Common myeloid progenitor, CD34-positive (primary cell): ENCODE results near the gene CPLANE1.
"Not testable (repeated sequence)": the region's sequence is repeated elsewhere in the genome, so short reads cannot be mapped to it uniquely, and the experiment has no call there.

ENCODE experiments used
- CTCF ChIA-PET: fragments of 350-600 bp; sonication (Branson Sonifier 250); formaldehyde crosslinking; loops from one replicate; lab custom pipeline; 2021; ENCODE audit warnings: antibody characterized with exemption; lab: Charles Lee
- POLR2A ChIA-PET: fragments of 350-600 bp; sonication (Branson Sonifier 250); formaldehyde crosslinking; loops from one replicate; lab custom pipeline; 2021; ENCODE audit warnings: antibody characterized with exemption; lab: Charles Lee
- DNase-seq, 3 donors: peaks; one replicate each; pipeline versions ENCODE4 v3.0.0 to v3.0.0-alpha.2; 2013
- H3K27ac ChIP-seq, 2 experiments: 1 replicate in 1 of 2; 2 replicates in 1 of 2; pipeline ENCODE4 v1.7.0; 2013; ENCODE audit warnings: inconsistent platforms in 2 of 2, low read length in 2 of 2, mild to moderate bottlenecking in 2 of 2, low read depth in 1 of 2, moderate library complexity in 1 of 2; ENCODE audit not compliant: severe bottlenecking in 2 of 2, insufficient read depth in 1 of 2, poor library complexity in 1 of 2
- H3K27me3 ChIP-seq, 5 experiments: replicated peaks in 2 of 5; 1 replicate in 3 of 5; 2 replicates in 2 of 5; pipeline versions ENCODE4 v1.6.1 to v1.7.0; 2013; ENCODE audit warnings: low read length in 4 of 5, mild to moderate bottlenecking in 2 of 5, moderate library complexity in 2 of 5, inconsistent platforms in 1 of 5; ENCODE audit not compliant: insufficient read depth in 5 of 5, control insufficient read depth in 4 of 5
- H3K36me3 ChIP-seq, 4 experiments: 1 replicate in 2 of 4; 2 replicates in 2 of 4; pipeline versions ENCODE4 v1.6.1 to v1.7.0; 2013; ENCODE audit warnings: low read length in 3 of 4, control low read depth in 1 of 4, mild to moderate bottlenecking in 1 of 4; ENCODE audit not compliant: control insufficient read depth in 4 of 4, insufficient read depth in 4 of 4
- H3K4me1 ChIP-seq, 4 experiments: 1 replicate in 3 of 4; 2 replicates in 1 of 4; pipeline versions ENCODE4 v1.6.1 to v1.7.1; 2013; ENCODE audit warnings: low read length in 3 of 4, mild to moderate bottlenecking in 3 of 4, control low read depth in 1 of 4, inconsistent platforms in 1 of 4, moderate library complexity in 1 of 4; ENCODE audit not compliant: control insufficient read depth in 4 of 4, insufficient read depth in 4 of 4; ENCODE audit errors: control extremely low read depth in 1 of 4
- H3K4me3 ChIP-seq, 7 experiments: 1 replicate in 4 of 7; 2 replicates in 3 of 7; pipeline versions ENCODE4 v1.5.1 to v1.7.0; 2013; ENCODE audit warnings: mild to moderate bottlenecking in 7 of 7, low read length in 6 of 7, moderate library complexity in 6 of 7, inconsistent platforms in 2 of 7, low read depth in 2 of 7, control low read depth in 1 of 7; ENCODE audit not compliant: insufficient read depth in 4 of 7, control insufficient read depth in 1 of 7; ENCODE audit errors: extremely low read depth in 1 of 7
- H3K9me3 ChIP-seq, 5 experiments: 1 replicate in 4 of 5; 2 replicates in 1 of 5; pipeline versions ENCODE4 v1.6.1 to v1.7.1; 2013; ENCODE audit warnings: low read length in 4 of 5, mild to moderate bottlenecking in 2 of 5, inconsistent platforms in 1 of 5, low read depth in 1 of 5, moderate library complexity in 1 of 5; ENCODE audit not compliant: control insufficient read depth in 4 of 5, insufficient read depth in 2 of 5; ENCODE audit errors: control extremely low read depth in 1 of 5
- WGBS: methylation state at CpG from one replicate; pipeline ENCODE4 v1.1.5; 2013; ENCODE audit not compliant: insufficient coverage; 5-methylcytosine and 5-hydroxymethylcytosine counted together

The CPLANE1 gene

DNA sequence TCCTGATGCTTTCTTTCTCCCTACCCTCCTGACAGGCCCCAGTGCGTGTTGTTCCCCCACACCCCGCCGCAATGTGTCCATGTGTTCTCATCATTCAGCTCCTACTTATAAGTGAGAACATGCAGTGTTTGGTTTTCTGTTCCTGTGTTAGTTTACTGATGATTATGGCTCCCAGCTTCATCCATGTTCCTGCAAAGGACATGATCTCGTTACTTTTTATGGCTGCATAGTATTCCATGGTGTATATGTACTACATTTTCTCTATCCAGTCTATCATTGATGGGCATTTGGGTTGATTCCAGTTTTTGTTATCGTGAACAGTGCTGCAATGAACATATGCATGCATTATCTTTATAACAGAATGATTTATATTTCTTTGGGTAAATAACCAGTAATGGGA lies 149.9 kb downstream of the CPLANE1 start:
- peaks cover 0 to 29% (median 5%) of the 10 kb centered on the region in 5 experiments for H3K9me3 ChIP-seq
- DNase-seq, H3K4me1 ChIP-seq, H3K27ac ChIP-seq, H3K27me3 ChIP-seq, POLR2A ChIA-PET, H3K4me3 ChIP-seq: not testable (repeated sequence)
- 100% methylated on average over 1 of the region's 5 CpGs for WGBS
- H3K36me3 ChIP-seq, result peaks cover 0 to 14% (median 4%) of the 10 kb centered on the region in 4 experiments
- CTCF ChIA-PET, result interaction anchor here (1.0 kb wide), 1 partner anchor 12 kb away, joined by 3 read pairs; no protein-coding TSS in a partner anchor

DNA sequence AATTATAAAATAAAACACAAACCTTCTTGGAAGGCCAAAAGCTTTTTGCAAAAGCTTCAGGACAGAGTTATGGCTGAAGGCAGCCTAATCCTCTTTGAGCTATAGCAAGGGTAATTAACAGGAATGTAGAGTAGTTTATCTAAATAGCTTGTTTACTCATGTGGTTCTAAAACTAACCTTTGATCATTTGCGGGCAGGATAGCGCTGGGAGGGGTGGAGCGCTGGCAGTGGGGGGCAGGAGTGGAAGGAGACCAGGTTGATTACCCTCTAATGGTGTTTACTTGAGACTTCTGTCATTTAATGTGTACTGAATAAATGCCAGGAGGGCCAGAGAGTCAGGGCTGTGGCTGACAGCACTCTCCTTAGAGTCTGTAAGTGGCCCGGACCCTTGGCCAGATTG lies 155.4 kb downstream of the CPLANE1 start:
- DNase-seq, H3K27ac ChIP-seq, H3K4me1 ChIP-seq, H3K36me3 ChIP-seq, H3K4me3 ChIP-seq, H3K9me3 ChIP-seq, H3K27me3 ChIP-seq, POLR2A ChIA-PET: not testable (repeated sequence)
- WGBS, result 100% methylated on average over 4 of the region's 4 CpGs
- CTCF ChIA-PET, result interaction anchor here (0.9 kb wide), 1 partner anchor 80 kb away, joined by 3 read pairs; no protein-coding TSS in a partner anchor

DNA sequence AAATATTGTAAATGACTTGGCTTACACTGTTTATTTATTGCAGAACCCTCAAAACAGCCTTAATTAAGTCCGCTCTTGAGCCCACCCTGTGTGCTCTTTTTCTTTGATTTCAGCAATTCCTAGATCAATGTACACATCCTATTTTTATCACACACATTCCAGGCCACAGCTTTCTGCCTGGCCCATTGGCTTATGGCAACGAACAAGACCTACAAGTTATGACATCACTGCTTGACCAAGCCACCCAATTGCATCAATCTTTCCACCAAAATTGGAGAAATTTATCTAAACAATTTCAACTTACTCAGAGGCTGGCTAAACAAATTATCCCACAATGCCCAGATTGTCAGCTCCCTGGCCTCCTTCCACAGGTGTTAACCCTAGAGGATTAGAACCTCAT lies 158.4 kb downstream of the CPLANE1 start:
- Histone ChIP-seq H3K36me3 (peaks cover 0 to 7% (median 0%) of the 10 kb centered on the region in 4 experiments), H3K27ac (no peak overlapping the region), H3K9me3 (no peaks in the 10 kb centered on the region), H3K4me1 (no peaks in the 10 kb centered on the region), H3K4me3 (no peak overlapping the region), H3K27me3 (no peaks in the 10 kb centered on the region)
- WGBS, result 95% methylated on average over 2 of the region's 2 CpGs
- POLR2A ChIA-PET, result no interaction called here
- no peak for DNase-seq
- CTCF ChIA-PET, result interaction anchor here (1.3 kb wide), 1 partner anchor 11 kb away, joined by 3 read pairs; no protein-coding TSS in a partner anchor

GRCh38 chr5:37090123-37090726 lies 159.0 kb downstream of the CPLANE1 start:
- Histone ChIP-seq H3K4me3 (no peak overlapping the region), H3K9me3 (no peaks in the 10 kb centered on the region), H3K27me3 (no peaks in the 10 kb centered on the region), H3K27ac (no peak overlapping the region), H3K4me1 (no peaks in the 10 kb centered on the region), H3K36me3 (peaks cover 0 to 9% (median 0%) of the 10 kb centered on the region in 4 experiments)
- CTCF ChIA-PET, result interaction anchor here (1.3 kb wide), 1 partner anchor 10 kb away, joined by 3 read pairs; no protein-coding TSS in a partner anchor
- POLR2A ChIA-PET, result no interaction called here
- 97% methylated on average over 7 of the region's 7 CpGs for WGBS
- no peak for DNase-seq

- H3K4me3 ChIP-seq, result no peak overlapping the region
- CTCF ChIA-PET, result interaction anchor here (1.0 kb wide), 1 partner anchor 8 kb away, joined by 3 read pairs; no protein-coding TSS in a partner anchor
- H3K27ac ChIP-seq, result no peak overlapping the region
- no peaks in the 10 kb centered on the region for H3K4me1 ChIP-seq
- H3K27me3 ChIP-seq, result no peaks in the 10 kb centered on the region
- 88% methylated on average over 6 of the region's 6 CpGs for WGBS
- no peaks in the 10 kb centered on the region for H3K9me3 ChIP-seq
- H3K36me3 ChIP-seq, result peaks cover 0 to 13% (median 0%) of the 10 kb centered on the region in 4 experiments
- POLR2A ChIA-PET, result no interaction called here
- DNase-seq, result no peak
These were observed 161.2 kb downstream of the CPLANE1 start for GRCh38 chr5:37088009-37088408.

DNA sequence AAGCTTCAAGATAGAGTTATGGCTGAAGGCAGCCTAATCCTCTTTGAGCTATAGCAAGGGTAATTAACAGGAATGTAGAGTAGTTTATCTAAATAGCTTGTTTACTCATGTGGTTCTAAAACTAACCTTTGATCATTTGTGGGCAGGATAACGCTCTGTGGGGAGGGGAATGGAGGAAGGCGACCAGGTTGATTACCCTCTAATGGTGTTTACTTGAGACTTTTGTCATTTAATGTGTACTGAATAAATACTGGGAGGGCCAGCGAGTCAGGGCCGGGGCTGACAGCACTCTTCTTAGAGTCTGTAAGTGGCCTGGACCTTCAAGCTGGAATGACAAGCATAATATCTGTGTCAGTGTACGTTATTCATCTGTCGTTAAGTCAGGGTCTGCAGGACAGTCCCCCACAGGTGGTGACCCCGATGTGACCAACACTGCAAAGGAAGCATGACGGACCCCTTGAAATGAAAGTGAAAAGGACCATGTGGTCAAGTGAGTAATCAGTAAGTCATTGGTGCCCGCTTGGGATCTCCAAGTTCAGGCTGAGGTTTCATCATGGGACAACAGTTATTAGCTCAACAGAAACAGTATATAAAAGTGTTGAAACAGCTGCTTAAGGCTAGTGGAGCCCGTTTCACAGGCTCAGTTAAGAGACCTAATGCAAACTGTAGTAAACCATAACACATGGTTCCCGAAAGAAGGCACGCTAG lies 162.6 kb downstream of the CPLANE1 start:
- ChIA-PET CTCF (no interaction called here), POLR2A (interaction anchor here (0.6 kb wide), 1 partner anchor 375 kb away, joined by 3 read pairs; no protein-coding TSS in a partner anchor)
- H3K4me3 ChIP-seq, result no peak overlapping the region

DNA sequence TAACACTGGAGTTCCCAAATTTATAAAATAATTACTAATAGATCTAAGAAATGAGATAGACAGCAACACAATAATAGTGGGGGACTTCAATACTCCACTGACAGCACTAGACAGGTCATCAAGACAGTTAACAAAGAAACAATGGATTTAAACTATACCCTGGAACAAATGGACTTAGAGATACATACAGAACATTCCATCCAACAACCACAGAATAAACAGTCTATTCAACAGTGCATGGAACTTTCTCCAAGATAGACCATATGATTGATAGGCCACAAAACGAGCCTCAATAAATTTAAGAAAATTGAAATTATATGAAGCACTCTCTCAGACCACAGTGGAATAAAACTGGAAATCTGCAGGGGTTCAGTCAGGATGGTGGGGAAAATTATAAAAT lies 163.2 kb downstream of the CPLANE1 start:
- H3K4me1 ChIP-seq, H3K9me3 ChIP-seq, H3K4me3 ChIP-seq, H3K27me3 ChIP-seq, POLR2A ChIA-PET, CTCF ChIA-PET, H3K27ac ChIP-seq, DNase-seq: not testable (repeated sequence)
- WGBS, result no CpG with 5 or more reads among the region's 1 CpG
- H3K36me3 ChIP-seq, result peaks cover 0 to 13% (median 0%) of the 10 kb centered on the region in 4 experiments

More for the DNA sequence above, 162.6 kb downstream of the CPLANE1 start:
- DNase-seq, result no peak
- Histone ChIP-seq H3K9me3 (no peaks in the 10 kb centered on the region), H3K4me1 (no peaks in the 10 kb centered on the region), H3K27ac (no peak overlapping the region), H3K36me3 (peaks cover 0 to 13% (median 0%) of the 10 kb centered on the region in 4 experiments), H3K27me3 (no peaks in the 10 kb centered on the region)
- 98% methylated on average over 11 of the region's 12 CpGs for WGBS
